Kidney tubule cell (primary cell): ENCODE results near the gene SBDS.
"Not testable (repeated sequence)": the region's sequence is repeated elsewhere in the genome, so short reads cannot be mapped to it uniquely, and the experiment has no call there.

Experiments
- DNase-seq: peaks from one replicate; pipeline ENCODE4 v3.0.0-alpha.2; 2018; ENCODE audit warnings: low spot score

The SBDS gene

DNA sequence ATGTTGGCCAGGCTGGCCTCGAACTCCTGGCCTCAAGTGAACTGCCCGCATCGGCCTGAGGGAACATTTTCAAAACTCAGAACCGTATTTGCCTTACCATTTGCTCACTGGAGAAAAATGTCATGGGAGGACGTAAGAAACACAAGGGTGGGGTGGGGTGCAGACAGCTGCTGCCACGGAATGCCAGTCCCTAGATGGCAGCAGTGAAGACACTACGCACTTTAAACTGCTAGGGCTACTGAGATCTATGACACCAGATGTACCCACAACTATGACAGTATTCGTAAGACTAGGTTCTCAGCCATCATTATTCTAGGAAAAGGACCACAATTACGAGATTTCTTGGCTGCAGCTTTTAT is 716 bp downstream of the SBDS start:
- DNase-seq: peak; percentile 85

DNA sequence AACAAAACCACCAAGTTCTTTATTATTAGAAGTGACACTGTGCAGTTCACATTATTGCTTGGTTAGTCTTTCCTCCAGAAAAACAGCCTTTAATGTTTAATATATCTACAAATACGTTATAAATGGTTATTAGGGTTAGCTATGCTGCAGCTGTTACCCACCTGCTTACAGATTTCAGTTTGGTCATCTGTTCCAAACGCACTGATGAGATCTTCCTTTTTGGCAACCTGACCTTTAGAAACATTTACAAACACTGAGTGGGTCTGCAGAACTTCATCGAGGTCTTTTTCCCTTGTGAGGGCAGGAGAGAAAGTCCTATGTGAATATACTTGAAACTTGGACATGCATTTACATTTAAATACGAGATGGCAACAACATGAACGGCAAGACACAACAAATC is 1.3 kb downstream of the SBDS start:
- DNase-seq: not testable (repeated sequence)

GRCh38 chr7:66989552-66989951 is 5.8 kb downstream of the SBDS start:
- not testable (repeated sequence) for DNase-seq

GRCh38 chr7:66980336-66980735 is 15.1 kb downstream of the SBDS start:
- DNase-seq: not testable (repeated sequence)

DNA sequence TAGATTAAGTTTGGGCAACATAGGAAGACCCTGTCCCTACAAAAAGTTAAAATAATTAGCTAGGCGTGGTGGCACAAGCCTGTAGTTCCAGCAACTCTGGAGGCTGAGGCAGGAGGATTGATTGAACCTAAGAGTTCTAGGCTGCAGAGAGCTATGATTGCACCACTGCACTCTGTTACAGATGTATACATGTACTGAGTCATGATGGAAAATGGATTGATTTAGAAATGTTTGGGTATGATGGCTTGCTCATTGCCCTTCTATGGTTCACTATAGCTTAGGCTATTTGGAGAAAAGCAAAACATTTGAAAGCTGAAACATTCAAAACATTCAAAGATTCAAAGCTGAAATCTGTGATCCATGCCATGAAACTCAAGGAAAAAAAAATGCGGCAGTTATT is 16.4 kb downstream of the SBDS start:
- DNase-seq: not testable (repeated sequence)

GRCh38 chr7:66978312-66978711 is 17.1 kb downstream of the SBDS start:
- DNase-seq: not testable (repeated sequence)

DNA sequence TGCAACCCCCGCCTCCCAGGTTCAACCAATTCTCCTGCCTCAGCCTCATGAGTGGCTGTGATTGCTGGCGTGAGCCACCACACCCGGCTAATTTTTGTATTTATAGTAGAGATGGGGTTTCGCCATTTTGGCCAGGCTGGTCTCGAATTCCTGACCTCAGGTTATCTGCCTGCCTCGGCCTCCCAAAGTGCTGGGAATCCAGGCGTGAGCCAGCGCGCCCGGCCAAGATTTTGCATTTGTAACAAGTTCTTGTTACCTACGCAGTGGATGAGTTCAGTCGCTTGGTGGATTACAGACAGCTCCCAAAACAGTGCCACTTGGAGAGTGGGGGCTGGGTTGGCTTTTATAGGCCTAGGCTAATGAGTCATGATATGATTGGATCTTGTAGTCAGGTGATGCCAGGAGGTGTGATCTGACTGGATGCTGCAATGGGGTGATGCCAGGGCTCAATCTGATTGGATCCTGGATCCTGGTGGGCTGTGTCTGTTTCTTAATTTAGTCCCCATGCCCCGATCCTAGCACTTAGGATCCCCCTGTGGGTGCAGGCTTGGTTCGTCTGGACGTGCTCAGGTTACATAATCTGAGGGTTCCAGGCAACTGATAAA is 20.3 kb downstream of the SBDS start:
- DNase-seq: no peak

GRCh38 chr7:66970310-66970709 is 25.1 kb downstream of the SBDS start:
- no peak for DNase-seq

DNA sequence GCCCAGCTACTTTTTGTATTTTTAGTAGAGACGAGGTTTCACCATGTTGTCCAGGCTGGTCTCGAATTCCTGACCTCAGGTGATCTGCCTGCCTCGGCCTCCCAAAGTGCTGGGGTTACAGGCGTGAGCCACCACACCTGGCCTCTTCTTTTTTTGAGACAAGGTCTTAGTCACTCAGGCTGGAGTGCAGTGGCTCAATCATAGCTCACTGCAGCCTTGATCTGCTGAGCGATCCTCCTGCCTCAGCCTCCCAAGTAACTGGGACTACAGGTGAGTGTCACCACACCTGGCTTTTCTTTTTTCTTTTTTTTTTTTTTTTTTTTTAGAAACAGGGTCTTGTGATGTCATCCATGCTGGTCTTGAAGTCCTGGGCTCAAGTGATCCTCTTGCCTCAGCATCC is 26.4 kb downstream of the SBDS start:
- not testable (repeated sequence) for DNase-seq

DNA sequence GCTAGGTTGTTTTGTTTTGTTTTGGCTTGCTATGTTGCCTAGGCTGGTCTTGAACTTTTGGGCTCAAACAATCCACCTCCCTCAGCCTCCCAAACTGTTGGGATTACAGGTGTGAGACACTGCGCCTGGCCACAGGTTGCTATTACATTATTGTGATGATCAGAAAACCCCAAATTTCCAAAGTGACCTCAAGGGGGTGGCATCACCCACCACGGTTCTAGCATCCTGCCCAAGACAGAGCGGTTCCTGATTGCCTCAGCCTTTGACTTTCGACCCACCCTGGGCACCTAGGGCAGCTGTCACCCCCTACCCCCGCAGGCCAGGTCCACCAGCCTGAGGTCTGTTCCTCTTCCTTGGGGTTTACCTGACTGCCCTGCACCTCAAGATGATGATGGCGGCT is 28.4 kb downstream of the SBDS start:
- DNase-seq: no peak

- no peak for DNase-seq
These were observed 31.0 kb downstream of the SBDS start for GRCh38 chr7:66964411-66964810.

- no peak for DNase-seq
These were observed 34.3 kb downstream of the SBDS start for GRCh38 chr7:66961096-66961495.

GRCh38 chr7:66960192-66960591 is 35.2 kb downstream of the SBDS start:
- no peak for DNase-seq

GRCh38 chr7:66958538-66959350 is 36.6 kb downstream of the SBDS start:
- no peak for DNase-seq

GRCh38 chr7:66957595-66958290 is 37.6 kb downstream of the SBDS start:
- no peak for DNase-seq

GRCh38 chr7:66953044-66953427 is 42.4 kb downstream of the SBDS start:
- DNase-seq: no peak

- peak; percentile 96 for DNase-seq
These were observed 42.9 kb downstream of the SBDS start for GRCh38 chr7:66952343-66953043.

- DNase-seq: no peak
These were observed 44.6 kb downstream of the SBDS start for GRCh38 chr7:66950763-66951162.

DNA sequence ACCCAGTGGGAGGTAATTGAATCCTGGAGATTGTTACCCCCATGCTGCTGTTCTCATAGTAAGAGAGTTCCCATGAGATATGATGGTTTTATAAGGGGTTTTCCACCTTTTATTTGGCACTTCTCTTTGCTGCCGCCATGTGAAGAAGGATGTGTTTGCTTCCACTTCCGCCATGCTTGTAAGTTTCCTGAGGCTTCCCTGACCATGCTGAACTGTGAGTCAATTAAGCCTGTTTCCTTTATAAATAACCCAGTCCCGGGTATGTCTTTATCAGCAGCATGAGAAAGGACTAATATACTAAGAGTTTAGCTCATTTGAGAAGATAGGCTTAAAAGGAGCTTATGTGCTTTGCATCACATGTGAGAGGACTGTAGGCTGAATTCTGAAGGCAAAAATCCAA is 45.1 kb downstream of the SBDS start:
- DNase-seq: no peak

DNA sequence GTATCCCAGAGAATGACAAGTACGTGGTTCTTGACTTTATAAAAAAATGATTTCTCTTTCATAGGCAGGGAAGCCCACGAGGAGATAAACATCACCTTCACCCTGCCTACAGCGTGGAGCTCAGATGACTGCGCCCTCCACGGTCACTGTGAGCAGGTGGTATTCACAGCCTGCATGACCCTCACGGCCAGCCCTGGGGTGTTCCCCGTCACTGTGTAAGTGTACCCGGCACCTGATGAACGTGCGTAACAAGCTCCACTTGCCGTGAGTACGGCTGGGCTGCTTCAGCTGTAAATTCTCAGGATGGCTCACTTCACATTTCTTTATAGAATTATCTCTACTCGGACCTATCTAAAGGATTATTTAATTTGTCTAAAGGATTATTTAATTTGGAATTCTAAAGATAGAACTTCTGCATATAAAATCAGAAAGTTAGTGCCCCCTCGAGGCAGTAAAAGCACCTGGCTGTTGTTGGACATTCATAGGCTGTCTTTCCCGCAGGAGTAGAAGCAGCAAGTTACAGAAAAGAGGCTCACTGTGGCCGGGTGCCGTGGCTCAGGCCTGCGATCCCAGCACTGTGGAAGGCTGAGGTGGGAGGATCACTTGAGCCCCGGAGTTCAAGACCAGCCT is 46.8 kb downstream of the SBDS start:
- no peak for DNase-seq

DNA sequence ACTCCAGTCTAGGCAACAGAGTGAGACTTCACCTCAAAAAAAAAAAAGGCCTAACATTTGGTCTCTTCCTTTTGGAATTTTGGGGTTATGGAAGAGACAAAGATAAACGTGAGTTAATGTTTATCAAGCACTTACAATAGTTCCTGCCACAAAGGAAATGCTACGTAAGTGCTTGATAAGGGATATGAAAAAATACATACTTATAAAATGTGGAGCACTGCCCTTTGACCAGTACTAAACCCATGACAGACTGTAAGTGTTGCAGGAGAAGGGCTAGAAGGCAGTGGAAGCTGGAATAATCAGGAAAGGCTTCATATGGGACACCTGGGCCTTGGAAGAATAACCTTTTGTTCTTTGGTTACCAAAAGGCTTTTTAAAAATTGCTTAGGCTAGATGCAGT is 48.8 kb downstream of the SBDS start:
- no peak for DNase-seq

DNA sequence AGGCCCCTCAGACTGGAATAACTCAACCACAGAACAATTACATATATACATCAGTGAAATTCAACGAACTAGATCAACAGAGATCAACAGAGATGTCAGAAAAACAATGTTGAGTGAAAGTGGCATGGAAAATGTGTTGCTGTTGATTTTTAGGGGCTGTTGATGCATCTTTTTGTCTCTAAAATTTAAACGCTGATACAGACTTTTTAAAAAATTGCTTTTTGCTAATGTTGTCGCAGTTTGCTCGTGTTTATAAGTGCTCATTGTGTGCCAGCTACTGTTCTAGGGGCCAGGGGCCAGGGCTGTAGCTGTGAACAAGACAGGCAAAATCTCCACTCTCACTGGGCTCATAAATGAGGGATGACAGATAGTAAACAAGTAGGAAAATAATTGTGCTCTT is 56.1 kb downstream of the SBDS start:
- DNase-seq: no peak
